OCI-M1 (cell line): ENCODE results near the gene ABCB8.

Source experiments
- DNase-seq: peaks from one replicate; lab custom pipeline; 2025; lab: John Stamatoyannopoulos, UW

Gene ABCB8

GRCh38 chr7:151057989-151058780, 29.9 kb downstream of the ABCB8 start:
- peak; percentile 97 for DNase-seq

- DNase-seq, result peak; percentile 68
Observed at GRCh38 chr7:151058781-151059366, 30.6 kb downstream of the ABCB8 start.

GRCh38 chr7:151059367-151060112, 31.3 kb downstream of the ABCB8 start, which contains the start of gene SLC4A2:
Gene SLC4A2 (plus strand): TSS chr7:151059589. CDS start chr7:151061988, 2,399 bp downstream.
- DNase-seq, result peak; percentile 72

- no peak for DNase-seq
Observed at GRCh38 chr7:151060113-151060415, 31.8 kb downstream of the ABCB8 start.

GRCh38 chr7:151060416-151061212, 32.4 kb downstream of the ABCB8 start:
- DNase-seq, result peak; percentile 15

- no peak for DNase-seq
Observed at GRCh38 chr7:151061213-151062110, 33.2 kb downstream of the ABCB8 start.

GRCh38 chr7:151062111-151062398, 33.8 kb downstream of the ABCB8 start:
- DNase-seq, result no peak

GRCh38 chr7:151062399-151063211, 34.4 kb downstream of the ABCB8 start:
- no peak for DNase-seq

- no peak for DNase-seq
Observed at GRCh38 chr7:151063212-151063561, 34.9 kb downstream of the ABCB8 start.

GRCh38 chr7:151064454-151064853, 36.2 kb downstream of the ABCB8 start:
- DNase-seq, result no peak

- no peak for DNase-seq
Observed at GRCh38 chr7:151064993-151065392, 36.7 kb downstream of the ABCB8 start.

GRCh38 chr7:151065516-151065915, 37.3 kb downstream of the ABCB8 start:
- no peak for DNase-seq

GRCh38 chr7:151066273-151066974, 38.2 kb downstream of the ABCB8 start:
- no peak for DNase-seq

- no peak for DNase-seq
Observed at GRCh38 chr7:151068069-151068773, 40.0 kb downstream of the ABCB8 start.

GRCh38 chr7:151069841-151070573, 41.8 kb downstream of the ABCB8 start:
- no peak for DNase-seq

- no peak for DNase-seq
Observed at GRCh38 chr7:151070574-151070960, 42.3 kb downstream of the ABCB8 start.

- DNase-seq, result no peak
Observed at GRCh38 chr7:151071032-151071866, 43.0 kb downstream of the ABCB8 start.

- DNase-seq, result no peak
Observed at GRCh38 chr7:151073990-151074389, 45.7 kb downstream of the ABCB8 start.
